Measurements from ENCODE around the gene ABCB8. TPM values are rescaled to one million over a fixed set of nuclear protein-coding genes. Genes with fewer than 3 reads are reported as not detected.

The ABCB8 gene
- total and polyA plus RNA-seq, 9 of the 15 experiments (the other 6 are each of a cell fraction or from before 2014, with no cell fraction given), result 7.6 to 106 (median 36.3) TPM

DNA sequence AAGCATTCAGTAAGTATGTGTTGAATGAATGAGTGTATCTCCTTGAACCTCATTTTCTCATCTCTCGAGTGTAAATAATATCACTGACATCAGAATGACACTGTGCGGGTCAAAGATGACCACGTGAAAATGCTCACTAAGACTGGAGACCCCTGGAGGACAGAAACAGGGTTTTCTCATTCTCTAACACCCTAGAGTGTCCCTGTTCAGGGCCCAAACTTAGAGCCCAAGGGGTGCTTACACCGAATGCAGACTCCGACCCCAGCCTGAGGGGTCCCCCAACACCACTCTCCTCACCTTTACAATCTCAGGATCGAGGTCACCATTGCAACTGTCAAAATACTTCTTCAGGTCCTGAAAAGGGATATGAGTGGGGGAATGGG, 28.0 kb downstream of the ABCB8 start (continued):
- TF ChIP-seq, protein P1, sequence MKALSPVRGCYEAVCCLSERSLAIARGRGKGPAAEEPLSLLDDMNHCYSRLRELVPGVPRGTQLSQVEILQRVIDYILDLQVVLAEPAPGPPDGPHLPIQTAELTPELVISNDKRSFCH (CRISPR knock-in tag; IDR thresholded peaks at IDR 0.05), result no peak
- TF ChIP-seq, protein P1 (tag; IDR thresholded peaks at IDR 0.05), result peak; percentile 29; the same call in 1 of the 2 replicates
- TF ChIP-seq CREBBP (IDR thresholded peaks at IDR 0.05; ENCODE audit: low read depth, low read length) (no peak), FIP1L1 (IDR thresholded peaks at IDR 0.05; ENCODE audit: low read depth, low read length, poor library complexity, severe bottlenecking) (no peak), SREBF2 (CRISPR knock-in tag; IDR thresholded peaks at IDR 0.05) (no peak), NR2C1 (IDR thresholded peaks at IDR 0.05) (no peak), NR2C1 (tag; IDR thresholded peaks at IDR 0.05) (peak; percentile 84), NEUROD1 (IDR thresholded peaks at IDR 0.05; ENCODE audit: borderline replicate concordance, low read depth, low read length, partially characterized antibody) (no peak), ASH1L (IDR thresholded peaks at IDR 0.05; ENCODE audit: borderline replicate concordance, low read depth, partially characterized antibody) (no peak), C11orf30 (IDR thresholded peaks at IDR 0.05; ENCODE audit: low read depth) (no peak), SMAD4 (CRISPR knock-in tag; conservative IDR thresholded peaks at IDR 0.05) (0 out of 2 replicates have a peak, but pooled peaks have one; percentile 52), HMG20A (CRISPR knock-in tag; conservative IDR thresholded peaks at IDR 0.05) (no peak), ZNF24 (IDR thresholded peaks at IDR 0.05) (peak; percentile 83), BRD4 (IDR thresholded peaks at IDR 0.05) (no peak), HIVEP1 (CRISPR knock-in tag; IDR thresholded peaks at IDR 0.05) (no peak), BMI1 (IDR thresholded peaks at IDR 0.05; ENCODE audit: low read length) (no peak), ZNF445 (CRISPR knock-in tag; IDR thresholded peaks at IDR 0.05; ENCODE audit: low read depth) (no peak), CCNT2 (IDR thresholded peaks at IDR 0.05; ENCODE audit: borderline replicate concordance, extremely low read depth, insufficient read length, low read depth, low read length) (no peak), ZNF324 (CRISPR knock-in tag; IDR thresholded peaks at IDR 0.05) (no peak), TSC22D4 (tag; IDR thresholded peaks at IDR 0.05) (no peak), HDAC6 (IDR thresholded peaks at IDR 0.05; ENCODE audit: low read depth, low read length) (no peak), HCFC1 (IDR thresholded peaks at IDR 0.05; ENCODE audit: low read depth, low read length) (peak; percentile 60), L3MBTL2 (IDR thresholded peaks at IDR 0.05) (peak; percentile 93), ZNF57 (CRISPR knock-in tag; IDR thresholded peaks at IDR 0.05) (no peak), ILF3 (IDR thresholded peaks at IDR 0.05; ENCODE audit: borderline replicate concordance) (no peak)
- TF ChIP-seq, protein P2, sequence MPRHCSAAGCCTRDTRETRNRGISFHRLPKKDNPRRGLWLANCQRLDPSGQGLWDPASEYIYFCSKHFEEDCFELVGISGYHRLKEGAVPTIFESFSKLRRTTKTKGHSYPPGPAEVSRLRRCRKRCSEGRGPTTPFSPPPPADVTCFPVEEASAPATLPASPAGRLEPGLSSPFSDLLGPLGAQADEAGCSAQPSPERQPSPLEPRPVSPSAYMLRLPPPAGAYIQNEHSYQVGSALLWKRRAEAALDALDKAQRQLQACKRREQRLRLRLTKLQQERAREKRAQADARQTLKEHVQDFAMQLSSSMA (CRISPR knock-in tag; IDR thresholded peaks at IDR 0.05), result no peak
- TF ChIP-seq, protein P3, sequence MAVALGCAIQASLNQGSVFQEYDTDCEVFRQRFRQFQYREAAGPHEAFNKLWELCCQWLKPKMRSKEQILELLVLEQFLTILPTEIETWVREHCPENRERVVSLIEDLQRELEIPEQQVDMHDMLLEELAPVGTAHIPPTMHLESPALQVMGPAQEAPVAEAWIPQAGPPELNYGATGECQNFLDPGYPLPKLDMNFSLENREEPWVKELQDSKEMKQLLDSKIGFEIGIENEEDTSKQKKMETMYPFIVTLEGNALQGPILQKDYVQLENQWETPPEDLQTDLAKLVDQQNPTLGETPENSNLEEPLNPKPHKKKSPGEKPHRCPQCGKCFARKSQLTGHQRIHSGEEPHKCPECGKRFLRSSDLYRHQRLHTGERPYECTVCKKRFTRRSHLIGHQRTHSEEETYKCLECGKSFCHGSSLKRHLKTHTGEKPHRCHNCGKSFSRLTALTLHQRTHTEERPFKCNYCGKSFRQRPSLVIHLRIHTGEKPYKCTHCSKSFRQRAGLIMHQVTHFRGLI (CRISPR knock-in tag; IDR thresholded peaks at IDR 0.05), result no peak
- TF ChIP-seq, protein P4, sequence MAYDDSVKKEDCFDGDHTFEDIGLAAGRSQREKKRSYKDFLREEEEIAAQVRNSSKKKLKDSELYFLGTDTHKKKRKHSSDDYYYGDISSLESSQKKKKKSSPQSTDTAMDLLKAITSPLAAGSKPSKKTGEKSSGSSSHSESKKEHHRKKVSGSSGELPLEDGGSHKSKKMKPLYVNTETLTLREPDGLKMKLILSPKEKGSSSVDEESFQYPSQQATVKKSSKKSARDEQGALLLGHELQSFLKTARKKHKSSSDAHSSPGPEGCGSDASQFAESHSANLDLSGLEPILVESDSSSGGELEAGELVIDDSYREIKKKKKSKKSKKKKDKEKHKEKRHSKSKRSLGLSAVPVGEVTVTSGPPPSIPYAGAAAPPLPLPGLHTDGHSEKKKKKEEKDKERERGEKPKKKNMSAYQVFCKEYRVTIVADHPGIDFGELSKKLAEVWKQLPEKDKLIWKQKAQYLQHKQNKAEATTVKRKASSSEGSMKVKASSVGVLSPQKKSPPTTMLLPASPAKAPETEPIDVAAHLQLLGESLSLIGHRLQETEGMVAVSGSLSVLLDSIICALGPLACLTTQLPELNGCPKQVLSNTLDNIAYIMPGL (CRISPR knock-in tag; IDR thresholded peaks at IDR 0.05), result no peak

All from K562 (cell line).